Fibroblast of peridontal ligament (primary cell): ENCODE results near the gene NNT.
"Not testable (repeated sequence)": the region's sequence is repeated elsewhere in the genome, so short reads cannot be mapped to it uniquely, and the experiment has no call there.

Experiments
- DNase-seq: peaks from one replicate; pipeline ENCODE4 v3.0.0-alpha.2; 2010; ENCODE audit errors: extremely low read depth

The NNT gene

GRCh38 chr5:43582082-43583005, 20.6 kb upstream of the NNT start:
- DNase-seq, result no peak

GRCh38 chr5:43583724-43584123, 19.3 kb upstream of the NNT start:
- DNase-seq, result no peak

- no peak for DNase-seq
Observed at GRCh38 chr5:43584166-43584699, 18.7 kb upstream of the NNT start.

- no peak for DNase-seq
Observed at GRCh38 chr5:43588842-43589241, 14.1 kb upstream of the NNT start.

GRCh38 chr5:43589310-43589709, 13.7 kb upstream of the NNT start:
- no peak for DNase-seq

- no peak for DNase-seq
Observed at GRCh38 chr5:43590700-43591099, 12.3 kb upstream of the NNT start.

GRCh38 chr5:43592363-43592762, 10.6 kb upstream of the NNT start:
- no peak for DNase-seq

GRCh38 chr5:43598927-43599326, 4.1 kb upstream of the NNT start:
- not testable (repeated sequence) for DNase-seq

GRCh38 chr5:43601454-43602260, 1.3 kb upstream of the NNT start:
- DNase-seq, result peak; percentile 22

- peak; percentile 47 for DNase-seq
Observed at GRCh38 chr5:43603344-43604217, 601 bp downstream of the NNT start.

GRCh38 chr5:43604699-43605098, 1.7 kb downstream of the NNT start:
- no peak for DNase-seq

- DNase-seq, result no peak
Observed at GRCh38 chr5:43606351-43606750, 3.4 kb downstream of the NNT start.

- DNase-seq, result no peak
Observed at GRCh38 chr5:43608406-43608805, 5.4 kb downstream of the NNT start.

- no peak for DNase-seq
Observed at GRCh38 chr5:43609752-43610151, 6.8 kb downstream of the NNT start.

- DNase-seq, result no peak
Observed at GRCh38 chr5:43613370-43613769, 10.4 kb downstream of the NNT start.

GRCh38 chr5:43615445-43616184, 12.6 kb downstream of the NNT start:
- no peak for DNase-seq

- peak; percentile 60 for DNase-seq
Observed at GRCh38 chr5:43616535-43616934, 13.6 kb downstream of the NNT start.

GRCh38 chr5:43619380-43619779, 16.4 kb downstream of the NNT start:
- peak; percentile 67 for DNase-seq

GRCh38 chr5:43619911-43620310, 16.9 kb downstream of the NNT start:
- no peak for DNase-seq

GRCh38 chr5:43620944-43621505, 18.0 kb downstream of the NNT start:
- no peak for DNase-seq

- no peak for DNase-seq
Observed at GRCh38 chr5:43622074-43622473, 19.1 kb downstream of the NNT start.
